K562 treated with DMSO at 1 percent for 24 hours (cell line): Measurements from ENCODE around the gene ZBTB26. TPM values are rescaled to one million over a fixed set of nuclear protein-coding genes. Genes with fewer than 3 reads are reported as not detected.

ENCODE experiments used
- total RNA-seq: library from RNA; unstranded; fragments of 300-600 nt; gene quantifications from 2 replicates; pipeline ENCODE4 v1.2.3, GENCODE V29; 2022; ENCODE audit warnings: low read depth; ENCODE audit not compliant: insufficient read depth

The ZBTB26 gene, protein sequence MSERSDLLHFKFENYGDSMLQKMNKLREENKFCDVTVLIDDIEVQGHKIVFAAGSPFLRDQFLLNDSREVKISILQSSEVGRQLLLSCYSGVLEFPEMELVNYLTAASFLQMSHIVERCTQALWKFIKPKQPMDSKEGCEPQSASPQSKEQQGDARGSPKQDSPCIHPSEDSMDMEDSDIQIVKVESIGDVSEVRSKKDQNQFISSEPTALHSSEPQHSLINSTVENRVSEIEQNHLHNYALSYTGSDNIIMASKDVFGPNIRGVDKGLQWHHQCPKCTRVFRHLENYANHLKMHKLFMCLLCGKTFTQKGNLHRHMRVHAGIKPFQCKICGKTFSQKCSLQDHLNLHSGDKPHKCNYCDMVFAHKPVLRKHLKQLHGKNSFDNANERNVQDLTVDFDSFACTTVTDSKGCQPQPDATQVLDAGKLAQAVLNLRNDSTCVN
- 3.1 and 3.2 TPM in 2 replicates for total RNA-seq

DNA sequence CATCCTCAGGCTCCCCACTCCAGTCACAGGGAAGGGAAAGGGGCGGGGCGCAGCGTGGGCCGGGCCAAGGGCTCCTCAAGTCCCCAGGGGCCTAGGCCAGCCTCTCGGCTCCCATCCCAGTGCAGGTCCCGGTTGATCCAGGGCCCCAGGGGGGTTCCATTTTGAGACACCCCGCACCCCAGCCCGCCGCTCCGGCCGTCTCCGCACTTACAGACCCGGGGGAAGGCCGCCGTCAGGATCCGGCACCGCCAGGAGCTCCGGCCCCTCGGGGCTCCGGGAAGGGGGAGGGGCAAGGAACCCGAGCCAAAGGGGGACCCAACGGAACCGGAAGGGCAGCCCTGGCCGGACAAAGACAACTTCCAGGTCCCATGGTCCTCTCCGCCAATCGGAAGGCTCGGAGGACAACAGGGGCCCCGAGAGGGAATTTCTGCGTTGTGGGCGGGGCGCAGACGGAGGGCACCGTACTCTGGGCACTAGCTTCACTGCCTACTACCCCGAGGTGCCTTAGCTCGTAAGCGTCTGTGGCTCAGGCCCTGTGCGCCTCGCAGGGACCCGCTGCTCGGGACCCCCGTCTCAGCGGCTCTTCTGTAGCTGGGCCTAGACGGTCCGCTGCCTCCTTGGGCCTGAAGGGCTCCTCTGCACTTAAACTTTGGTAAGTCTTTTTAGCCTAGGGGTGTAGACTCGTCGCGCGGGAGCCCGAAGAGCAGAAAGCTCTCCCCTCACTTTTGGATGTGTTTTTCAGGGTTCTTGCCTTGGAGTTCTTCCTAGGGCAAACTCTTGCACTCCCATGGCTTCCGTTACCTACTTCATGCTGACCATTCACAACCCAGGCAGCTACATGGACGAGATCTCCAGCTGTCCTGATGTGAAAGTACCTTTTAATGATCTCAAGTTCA lies at the start of gene ZBTB26:
Gene ZBTB26, minus strand, starts transcription at position 287 of the 896 bp plus-strand sequence. CDS start 11,578 bp downstream, outside the sequence.

GRCh38 chr9:122940749-122941581 lies 9.7 kb upstream of the ZBTB26 start, which contains the start of gene RABGAP1:
TSS of gene RABGAP1 (plus strand) at chr9:122941020. CDS start at chr9:122957060, 16,040 bp downstream.

GRCh38 chr9:122912964-122913673 lies 18.2 kb downstream of the ZBTB26 start, which contains the start of gene ZBTB6:
TSS of gene ZBTB6 (minus strand) at chr9:122913323. CDS start at chr9:122912072, 1,251 bp downstream.

DNA sequence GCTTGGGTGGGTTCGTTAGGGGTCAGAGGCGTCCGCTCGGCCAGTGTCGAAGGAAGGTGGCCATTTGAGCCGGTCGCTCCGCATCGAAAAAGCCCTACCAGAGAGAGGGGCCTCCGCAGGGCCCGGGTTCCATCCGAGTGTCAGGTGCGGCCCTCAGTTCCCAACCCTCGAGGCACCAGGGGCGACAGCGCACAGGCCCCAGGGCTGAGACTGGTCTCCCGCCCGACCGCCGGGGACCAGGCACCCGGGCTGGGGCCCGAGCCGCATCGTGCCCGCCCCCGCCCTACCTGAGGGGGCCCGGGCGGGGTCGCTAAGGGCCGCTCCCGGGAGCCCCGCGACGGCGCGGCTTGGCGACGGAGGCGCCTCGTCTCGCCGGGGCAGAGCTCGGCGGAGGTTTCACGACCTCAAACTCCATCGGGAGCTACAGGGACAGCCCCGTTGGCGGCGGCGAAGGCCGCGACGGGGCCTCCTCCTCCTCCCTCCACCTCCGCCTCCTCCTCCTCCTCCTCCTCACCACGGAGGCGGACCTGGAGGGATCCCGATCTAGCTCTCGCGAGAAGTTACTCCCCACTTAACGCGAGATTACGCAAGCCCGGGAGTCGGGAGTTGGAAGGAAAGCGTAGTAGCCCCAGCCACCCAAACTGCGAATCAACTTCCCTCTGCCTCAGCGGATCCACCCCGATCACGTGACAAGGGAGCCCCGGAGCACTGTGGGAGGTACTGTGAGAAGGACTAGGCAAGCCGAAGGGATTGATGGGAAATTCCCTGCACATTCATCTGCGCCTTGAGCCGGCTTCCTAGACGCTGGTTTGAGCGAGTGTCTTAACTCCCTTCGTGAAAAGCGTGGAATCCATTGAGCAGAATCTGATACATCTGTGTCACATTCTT lies 26.2 kb downstream of the ZBTB26 start, which contains the start of gene RC3H2:
Gene RC3H2, minus strand, starts transcription at position 537 of the 888 bp plus-strand sequence. CDS start 7,850 bp downstream, outside the sequence.

Other genes with a start within 250 kb of the ZBTB26 start
- not detected in 2 replicates for gene OR1L4, start 207.5 kb downstream of the ZBTB26 start, total RNA-seq
- gene OR1L6, start 189.2 kb downstream of the ZBTB26 start, total RNA-seq = not detected in 2 replicates
- not detected in 2 replicates for gene OR5C1, start 142.6 kb downstream of the ZBTB26 start, total RNA-seq
- not detected in 2 replicates for gene OR1K1, start 131.4 kb downstream of the ZBTB26 start, total RNA-seq
- 13.5 and 14.3 TPM in 2 replicates for gene PDCL, start 102.9 kb downstream of the ZBTB26 start, total RNA-seq
- gene RC3H2, start 26.2 kb downstream of the ZBTB26 start, total RNA-seq = 13.9 and 14.4 TPM in 2 replicates
- 3.6 and 3.9 TPM in 2 replicates for gene ZBTB6, start 18.2 kb downstream of the ZBTB26 start, total RNA-seq
- gene RABGAP1, start 9.5 kb upstream of the ZBTB26 start, total RNA-seq = 9.8 and 10.6 TPM in 2 replicates
- gene GPR21, start 102.2 kb upstream of the ZBTB26 start, total RNA-seq = not detected in 2 replicates